ENCODE measurements around the gene TDP2. TPM values are rescaled to one million over a fixed set of nuclear protein-coding genes. Genes with fewer than 3 reads are reported as not detected.
"Not testable (repeated sequence)": the region's sequence is repeated elsewhere in the genome, so short reads cannot be mapped to it uniquely, and the experiment has no call there.

TDP2 gene
- total RNA-seq, 1 donor = 24.8 TPM

GRCh38 chr6:24691550-24691949, 24.9 kb upstream of the TDP2 start:
- peaks cover 5% of the 10 kb centered on the region for H3K4me1 ChIP-seq (ENCODE audit: insufficient read depth, low read length)
- H3K4me3 ChIP-seq (ENCODE audit: low read length) = no peak overlapping the region
- no peaks in the 10 kb centered on the region for H3K27me3 ChIP-seq (ENCODE audit: insufficient read depth, low read length)
- H3K9me3 ChIP-seq (ENCODE audit: low read depth, low read length) = no peaks in the 10 kb centered on the region

GRCh38 chr6:24690593-24690992, 23.9 kb upstream of the TDP2 start:
- Histone ChIP-seq H3K27me3 (ENCODE audit: insufficient read depth, low read length) (no peaks in the 10 kb centered on the region), H3K4me3 (ENCODE audit: low read length) (no peak overlapping the region), H3K4me1 (ENCODE audit: insufficient read depth, low read length) (peaks cover 6% of the 10 kb centered on the region), H3K9me3 (ENCODE audit: low read depth, low read length) (no peaks in the 10 kb centered on the region)

GRCh38 chr6:24689964-24690363, 23.3 kb upstream of the TDP2 start:
- H3K9me3 ChIP-seq (ENCODE audit: low read depth, low read length) = no peaks in the 10 kb centered on the region
- peaks cover 6% of the 10 kb centered on the region for H3K4me1 ChIP-seq (ENCODE audit: insufficient read depth, low read length)
- H3K27me3 ChIP-seq (ENCODE audit: insufficient read depth, low read length) = no peaks in the 10 kb centered on the region
- no peak overlapping the region for H3K4me3 ChIP-seq (ENCODE audit: low read length)

GRCh38 chr6:24686946-24687345, 20.2 kb upstream of the TDP2 start:
- H3K4me1 ChIP-seq (ENCODE audit: insufficient read depth, low read length) = peaks cover 6% of the 10 kb centered on the region
- no peaks in the 10 kb centered on the region for H3K9me3 ChIP-seq (ENCODE audit: low read depth, low read length)
- H3K4me3 ChIP-seq (ENCODE audit: low read length) = no peak overlapping the region
- no peaks in the 10 kb centered on the region for H3K27me3 ChIP-seq (ENCODE audit: insufficient read depth, low read length)

- no peak overlapping the region for H3K4me3 ChIP-seq (ENCODE audit: low read length)
- H3K9me3 ChIP-seq (ENCODE audit: low read depth, low read length) = no peaks in the 10 kb centered on the region
- no peaks in the 10 kb centered on the region for H3K27me3 ChIP-seq (ENCODE audit: insufficient read depth, low read length)
- H3K4me1 ChIP-seq (ENCODE audit: insufficient read depth, low read length) = peaks cover 6% of the 10 kb centered on the region
Measured at GRCh38 chr6:24686408-24686807, 19.7 kb upstream of the TDP2 start.

GRCh38 chr6:24683297-24684296, 16.9 kb upstream of the TDP2 start:
- H3K4me3 ChIP-seq (ENCODE audit: low read length) = no peak overlapping the region
- no peaks in the 10 kb centered on the region for H3K27me3 ChIP-seq (ENCODE audit: insufficient read depth, low read length)
- no peaks in the 10 kb centered on the region for H3K9me3 ChIP-seq (ENCODE audit: low read depth, low read length)
- H3K4me1 ChIP-seq (ENCODE audit: insufficient read depth, low read length) = peaks cover 6% of the 10 kb centered on the region

GRCh38 chr6:24680582-24680981, 13.9 kb upstream of the TDP2 start:
- no peaks in the 10 kb centered on the region for H3K4me1 ChIP-seq (ENCODE audit: insufficient read depth, low read length)

GRCh38 chr6:24678792-24679352, 12.2 kb upstream of the TDP2 start:
- H3K9me3 ChIP-seq (ENCODE audit: low read depth, low read length); H3K4me3 ChIP-seq (ENCODE audit: low read length); H3K4me1 ChIP-seq (ENCODE audit: insufficient read depth, low read length); H3K27me3 ChIP-seq (ENCODE audit: insufficient read depth, low read length): not testable (repeated sequence)

More at GRCh38 chr6:24680582-24680981, 13.9 kb upstream of the TDP2 start:
- Histone ChIP-seq H3K27me3 (ENCODE audit: insufficient read depth, low read length) (no peaks in the 10 kb centered on the region), H3K4me3 (ENCODE audit: low read length) (no peak overlapping the region), H3K9me3 (ENCODE audit: low read depth, low read length) (no peaks in the 10 kb centered on the region)

- H3K4me1 ChIP-seq (ENCODE audit: insufficient read depth, low read length) = peaks cover 3% of the 10 kb centered on the region
- no peaks in the 10 kb centered on the region for H3K27me3 ChIP-seq (ENCODE audit: insufficient read depth, low read length)
- no peak overlapping the region for H3K4me3 ChIP-seq (ENCODE audit: low read length)
- H3K9me3 ChIP-seq (ENCODE audit: low read depth, low read length) = no peaks in the 10 kb centered on the region
Measured at GRCh38 chr6:24673625-24674024, 6.9 kb upstream of the TDP2 start.

- no peaks in the 10 kb centered on the region for H3K9me3 ChIP-seq (ENCODE audit: low read depth, low read length)
- H3K4me3 ChIP-seq (ENCODE audit: low read length) = no peak overlapping the region
- H3K27me3 ChIP-seq (ENCODE audit: insufficient read depth, low read length) = no peaks in the 10 kb centered on the region
Measured at GRCh38 chr6:24672620-24673182, 6.0 kb upstream of the TDP2 start.

GRCh38 chr6:24671077-24671476, 4.4 kb upstream of the TDP2 start:
- H3K4me1 ChIP-seq (ENCODE audit: insufficient read depth, low read length) = peaks cover 20% of the 10 kb centered on the region
- H3K4me3 ChIP-seq (ENCODE audit: low read length); H3K27me3 ChIP-seq (ENCODE audit: insufficient read depth, low read length); H3K9me3 ChIP-seq (ENCODE audit: low read depth, low read length): not testable (repeated sequence)

More at GRCh38 chr6:24672620-24673182, 6.0 kb upstream of the TDP2 start:
- peaks cover 12% of the 10 kb centered on the region for H3K4me1 ChIP-seq (ENCODE audit: insufficient read depth, low read length)

GRCh38 chr6:24670492-24670891, 3.8 kb upstream of the TDP2 start:
- not testable (repeated sequence) for H3K9me3 ChIP-seq (ENCODE audit: low read depth, low read length); H3K4me3 ChIP-seq (ENCODE audit: low read length); H3K27me3 ChIP-seq (ENCODE audit: insufficient read depth, low read length)
- peaks cover 26% of the 10 kb centered on the region for H3K4me1 ChIP-seq (ENCODE audit: insufficient read depth, low read length)

GRCh38 chr6:24668997-24669361, 2.3 kb upstream of the TDP2 start:
- H3K4me1 ChIP-seq (ENCODE audit: insufficient read depth, low read length) = peaks cover 41% of the 10 kb centered on the region
- H3K4me3 ChIP-seq (ENCODE audit: low read length) = no peak overlapping the region
- H3K9me3 ChIP-seq (ENCODE audit: low read depth, low read length) = no peaks in the 10 kb centered on the region

GRCh38 chr6:24668066-24668996, 1.6 kb upstream of the TDP2 start:
- not testable (repeated sequence) for H3K9me3 ChIP-seq (ENCODE audit: low read depth, low read length); H3K27me3 ChIP-seq (ENCODE audit: insufficient read depth, low read length); H3K4me3 ChIP-seq (ENCODE audit: low read length)
- peaks cover 42% of the 10 kb centered on the region for H3K4me1 ChIP-seq (ENCODE audit: insufficient read depth, low read length)

More at GRCh38 chr6:24668997-24669361, 2.3 kb upstream of the TDP2 start:
- no peaks in the 10 kb centered on the region for H3K27me3 ChIP-seq (ENCODE audit: insufficient read depth, low read length)
